ENCODE measurements around the gene SLC6A6. TPM values are rescaled to one million over a fixed set of nuclear protein-coding genes. Genes with fewer than 3 reads are reported as not detected.

The SLC6A6 gene
- total RNA-seq, 1 experiment from 2014 or later, result 10.2 TPM

- in situ Hi-C loops (cut with HindIII; ENCODE audit: low pct_unique_long_range_greater_than_20kb, low sequenced_read_pairs), result no loop called here
- no peak for DNase-seq (ENCODE audit: low read depth, low spot score)
These were observed 119.2 kb downstream of the SLC6A6 start for GRCh38 chr3:14521611-14522010.

GRCh38 chr3:14522129-14522691 lies 119.8 kb downstream of the SLC6A6 start:
- DNase-seq (ENCODE audit: low read depth, low spot score), result no peak
- in situ Hi-C loops (cut with HindIII; ENCODE audit: low pct_unique_long_range_greater_than_20kb, low sequenced_read_pairs), result no loop called here

- no peak for DNase-seq (ENCODE audit: low read depth, low spot score)
- in situ Hi-C loops (cut with HindIII; ENCODE audit: low pct_unique_long_range_greater_than_20kb, low sequenced_read_pairs), result no loop called here
These were observed 120.4 kb downstream of the SLC6A6 start for GRCh38 chr3:14522768-14523167.

- in situ Hi-C loops (cut with HindIII; ENCODE audit: low pct_unique_long_range_greater_than_20kb, low sequenced_read_pairs), result no loop called here
- no peak for DNase-seq (ENCODE audit: low read depth, low spot score)
These were observed 121.4 kb downstream of the SLC6A6 start for GRCh38 chr3:14523792-14524191.

GRCh38 chr3:14524311-14524711 lies 121.9 kb downstream of the SLC6A6 start:
- in situ Hi-C loops (cut with HindIII; ENCODE audit: low pct_unique_long_range_greater_than_20kb, low sequenced_read_pairs), result no loop called here

GRCh38 chr3:14524920-14525660 lies 122.7 kb downstream of the SLC6A6 start:
- no peak for DNase-seq (ENCODE audit: low read depth, low spot score)
- in situ Hi-C loops (cut with HindIII; ENCODE audit: low pct_unique_long_range_greater_than_20kb, low sequenced_read_pairs), result no loop called here

More at GRCh38 chr3:14524311-14524711, 121.9 kb downstream of the SLC6A6 start:
- no peak for DNase-seq (ENCODE audit: low read depth, low spot score)

- DNase-seq (ENCODE audit: low read depth, low spot score), result peak; percentile 11
- in situ Hi-C loops (cut with HindIII; ENCODE audit: low pct_unique_long_range_greater_than_20kb, low sequenced_read_pairs), result no loop called here
These were observed 123.6 kb downstream of the SLC6A6 start for GRCh38 chr3:14525685-14526631.

- DNase-seq (ENCODE audit: low read depth, low spot score), result no peak
- in situ Hi-C loops (cut with HindIII; ENCODE audit: low pct_unique_long_range_greater_than_20kb, low sequenced_read_pairs), result no loop called here
These were observed 125.7 kb downstream of the SLC6A6 start for GRCh38 chr3:14528081-14528480.

- in situ Hi-C loops (cut with HindIII; ENCODE audit: low pct_unique_long_range_greater_than_20kb, low sequenced_read_pairs), result no loop called here
- no peak for DNase-seq (ENCODE audit: low read depth, low spot score)
These were observed 129.5 kb downstream of the SLC6A6 start for GRCh38 chr3:14531856-14532395.

GRCh38 chr3:14532691-14533456 lies 130.5 kb downstream of the SLC6A6 start:
- in situ Hi-C loops (cut with HindIII; ENCODE audit: low pct_unique_long_range_greater_than_20kb, low sequenced_read_pairs), result no loop called here
- DNase-seq (ENCODE audit: low read depth, low spot score), result no peak

- in situ Hi-C loops (cut with HindIII; ENCODE audit: low pct_unique_long_range_greater_than_20kb, low sequenced_read_pairs), result no loop called here
- no peak for DNase-seq (ENCODE audit: low read depth, low spot score)
These were observed 131.1 kb downstream of the SLC6A6 start for GRCh38 chr3:14533457-14533958.

- no peak for DNase-seq (ENCODE audit: low read depth, low spot score)
- in situ Hi-C loops (cut with HindIII; ENCODE audit: low pct_unique_long_range_greater_than_20kb, low sequenced_read_pairs), result no loop called here
These were observed 132.2 kb downstream of the SLC6A6 start for GRCh38 chr3:14534516-14535191.

GRCh38 chr3:14535616-14536015 lies 133.2 kb downstream of the SLC6A6 start:
- in situ Hi-C loops (cut with HindIII; ENCODE audit: low pct_unique_long_range_greater_than_20kb, low sequenced_read_pairs), result no loop called here

GRCh38 chr3:14536055-14536815 lies 133.8 kb downstream of the SLC6A6 start:
- in situ Hi-C loops (cut with HindIII; ENCODE audit: low pct_unique_long_range_greater_than_20kb, low sequenced_read_pairs), result no loop called here
- no peak for DNase-seq (ENCODE audit: low read depth, low spot score)

More at GRCh38 chr3:14535616-14536015, 133.2 kb downstream of the SLC6A6 start:
- DNase-seq (ENCODE audit: low read depth, low spot score), result no peak

- in situ Hi-C loops (cut with HindIII; ENCODE audit: low pct_unique_long_range_greater_than_20kb, low sequenced_read_pairs), result no loop called here
- DNase-seq (ENCODE audit: low read depth, low spot score), result no peak
These were observed 134.6 kb downstream of the SLC6A6 start for GRCh38 chr3:14536837-14537589.

All from SK-MEL-5 (cell line).